ENCODE results near the gene TMEM80.

The TMEM80 gene

GRCh38 chr11:679271-680207 is 16.1 kb upstream of the TMEM80 start:
- H3K4me3 ChIP-seq (replicated peaks in 1 of 2; ENCODE audit: low read depth in 2 of 2, low read length in 2 of 2): no peak overlapping the region
- TF ChIP-seq CTCF (IDR thresholded peaks at IDR 0.05; ENCODE audit: low read depth, low read length): no peak
- DNase-seq (ENCODE audit: low read depth in 2 of 2): no peak

GRCh38 chr11:680476-680875 is 15.1 kb upstream of the TMEM80 start:
- no peak overlapping the region for H3K4me3 ChIP-seq (replicated peaks in 1 of 2; ENCODE audit: low read depth in 2 of 2, low read length in 2 of 2)
- DNase-seq (ENCODE audit: low read depth in 2 of 2): no peak
- TF ChIP-seq CTCF (IDR thresholded peaks at IDR 0.05; ENCODE audit: low read depth, low read length): no peak

- H3K4me3 ChIP-seq (replicated peaks in 1 of 2; ENCODE audit: low read depth in 2 of 2, low read length in 2 of 2): no peak overlapping the region
- no peak for TF ChIP-seq CTCF (IDR thresholded peaks at IDR 0.05; ENCODE audit: low read depth, low read length)
- no peak for DNase-seq (ENCODE audit: low read depth in 2 of 2)
Observed at GRCh38 chr11:680970-681369, 14.6 kb upstream of the TMEM80 start.

- no peak for DNase-seq (ENCODE audit: low read depth in 2 of 2)
- H3K4me3 ChIP-seq (replicated peaks in 1 of 2; ENCODE audit: low read depth in 2 of 2, low read length in 2 of 2): no peak overlapping the region
- no peak for TF ChIP-seq CTCF (IDR thresholded peaks at IDR 0.05; ENCODE audit: low read depth, low read length)
Observed at GRCh38 chr11:686451-687243, 9.0 kb upstream of the TMEM80 start.

GRCh38 chr11:687751-688150 is 7.9 kb upstream of the TMEM80 start:
- TF ChIP-seq CTCF (IDR thresholded peaks at IDR 0.05; ENCODE audit: low read depth, low read length): no peak

GRCh38 chr11:688681-689080 is 6.9 kb upstream of the TMEM80 start:
- no peak for TF ChIP-seq CTCF (IDR thresholded peaks at IDR 0.05; ENCODE audit: low read depth, low read length)
- DNase-seq (ENCODE audit: low read depth in 2 of 2): no peak
- no peak overlapping the region for H3K4me3 ChIP-seq (replicated peaks in 1 of 2; ENCODE audit: low read depth in 2 of 2, low read length in 2 of 2)

More at GRCh38 chr11:687751-688150, 7.9 kb upstream of the TMEM80 start:
- no peak overlapping the region for H3K4me3 ChIP-seq (replicated peaks in 1 of 2; ENCODE audit: low read depth in 2 of 2, low read length in 2 of 2)
- DNase-seq (ENCODE audit: low read depth in 2 of 2): no peak

Measured in cardiac fibroblast (primary cell).